Measurements from ENCODE around the gene NUFIP1. TPM values are rescaled to one million over a fixed set of nuclear protein-coding genes. Genes with fewer than 3 reads are reported as not detected.

NUFIP1 gene
- total RNA-seq, 3 donors from 2014 or later = 2.4 to 4.0 (median 3.3) TPM

GRCh38 chr13:45016792-45017425, 27.6 kb upstream of the NUFIP1 start:
- TF ChIP-seq POLR2AphosphoS5 (IDR thresholded peaks at IDR 0.05) (no peak), POLR2A (IDR thresholded peaks at IDR 0.05) (no peak)
- TF ChIP-seq, protein P1, sequence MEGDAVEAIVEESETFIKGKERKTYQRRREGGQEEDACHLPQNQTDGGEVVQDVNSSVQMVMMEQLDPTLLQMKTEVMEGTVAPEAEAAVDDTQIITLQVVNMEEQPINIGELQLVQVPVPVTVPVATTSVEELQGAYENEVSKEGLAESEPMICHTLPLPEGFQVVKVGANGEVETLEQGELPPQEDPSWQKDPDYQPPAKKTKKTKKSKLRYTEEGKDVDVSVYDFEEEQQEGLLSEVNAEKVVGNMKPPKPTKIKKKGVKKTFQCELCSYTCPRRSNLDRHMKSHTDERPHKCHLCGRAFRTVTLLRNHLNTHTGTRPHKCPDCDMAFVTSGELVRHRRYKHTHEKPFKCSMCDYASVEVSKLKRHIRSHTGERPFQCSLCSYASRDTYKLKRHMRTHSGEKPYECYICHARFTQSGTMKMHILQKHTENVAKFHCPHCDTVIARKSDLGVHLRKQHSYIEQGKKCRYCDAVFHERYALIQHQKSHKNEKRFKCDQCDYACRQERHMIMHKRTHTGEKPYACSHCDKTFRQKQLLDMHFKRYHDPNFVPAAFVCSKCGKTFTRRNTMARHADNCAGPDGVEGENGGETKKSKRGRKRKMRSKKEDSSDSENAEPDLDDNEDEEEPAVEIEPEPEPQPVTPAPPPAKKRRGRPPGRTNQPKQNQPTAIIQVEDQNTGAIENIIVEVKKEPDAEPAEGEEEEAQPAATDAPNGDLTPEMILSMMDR (IDR thresholded peaks at IDR 0.05) = no peak

DNA sequence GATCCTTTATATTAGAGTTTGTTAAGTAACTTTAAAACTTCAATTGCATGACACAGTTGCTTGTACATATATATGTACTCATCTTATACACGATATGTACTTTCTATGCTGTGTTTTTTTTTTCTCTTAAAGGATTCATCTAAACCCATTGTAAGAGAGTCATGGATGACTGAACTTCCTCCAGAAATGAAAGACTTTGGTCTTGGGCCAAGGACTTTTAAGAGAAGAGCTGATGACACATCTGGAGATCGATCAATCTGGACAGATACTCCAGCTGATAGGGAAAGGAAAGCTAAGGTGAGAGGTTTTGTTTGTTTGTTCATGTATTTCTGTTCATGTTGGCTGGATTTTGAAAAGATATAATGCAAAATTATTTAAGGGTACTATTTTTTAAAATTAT, 26.0 kb upstream of the NUFIP1 start:
- Histone ChIP-seq H3K9me3 (no peaks in the 10 kb centered on the region), H3K4me3 (no peak overlapping the region), H3K27ac (no peak overlapping the region), H3K27me3 (no peaks in the 10 kb centered on the region), H3K4me1 (no peaks in the 10 kb centered on the region), H3K36me3 (no peaks in the 10 kb centered on the region)
- TF ChIP-seq POLR2A (IDR thresholded peaks at IDR 0.05) (no peak), POLR2AphosphoS5 (IDR thresholded peaks at IDR 0.05) (no peak)
- TF ChIP-seq, protein P1 (IDR thresholded peaks at IDR 0.05) = no peak
- no peak for DNase-seq (ENCODE audit: low spot score in 2 of 2)
- intact Hi-C loops (cut with DNase I; ENCODE audit: low total_unique reads) = no loop called here

More at GRCh38 chr13:45016792-45017425, 27.6 kb upstream of the NUFIP1 start:
- Histone ChIP-seq H3K27ac (no peak overlapping the region), H3K9me3 (no peaks in the 10 kb centered on the region), H3K36me3 (no peaks in the 10 kb centered on the region), H3K27me3 (no peaks in the 10 kb centered on the region), H3K4me1 (no peaks in the 10 kb centered on the region), H3K4me3 (no peak overlapping the region)
- no peak for DNase-seq (ENCODE audit: low spot score in 2 of 2)
- intact Hi-C loops (cut with DNase I; ENCODE audit: low total_unique reads) = no loop called here

- TF ChIP-seq, protein P1 (IDR thresholded peaks at IDR 0.05) = no peak
- TF ChIP-seq POLR2AphosphoS5 (IDR thresholded peaks at IDR 0.05) (no peak), POLR2A (IDR thresholded peaks at IDR 0.05) (no peak)
- H3K4me3 ChIP-seq = no peak overlapping the region
- no peak overlapping the region for H3K27ac ChIP-seq
- H3K4me1 ChIP-seq = no peaks in the 10 kb centered on the region
- intact Hi-C loops (cut with DNase I; ENCODE audit: low total_unique reads) = no loop called here
- no peak for DNase-seq (ENCODE audit: low spot score in 2 of 2)
- H3K9me3 ChIP-seq = no peaks in the 10 kb centered on the region
- peaks cover 5% of the 10 kb centered on the region for H3K36me3 ChIP-seq
- no peaks in the 10 kb centered on the region for H3K27me3 ChIP-seq
Observed at GRCh38 chr13:45011198-45011597, 21.9 kb upstream of the NUFIP1 start.

DNA sequence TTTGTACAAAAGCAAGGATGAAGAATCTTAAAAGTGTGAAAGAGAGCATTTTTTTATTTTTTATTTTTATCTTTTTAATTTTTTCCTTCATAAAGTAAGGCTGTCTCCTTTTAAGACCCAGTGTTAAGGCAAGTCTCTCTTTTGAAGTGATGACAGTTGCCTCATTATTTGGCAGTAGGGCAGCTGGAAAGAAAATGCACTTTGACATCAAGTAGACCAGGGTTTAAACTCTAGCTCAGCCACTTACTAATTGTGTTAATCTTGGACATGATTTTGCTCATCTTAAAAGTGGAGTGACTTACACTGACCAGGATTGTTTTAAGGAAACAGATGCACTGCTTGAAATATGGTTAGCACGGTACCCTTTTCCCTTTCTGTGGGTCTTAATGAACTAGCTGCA, 18.6 kb upstream of the NUFIP1 start:
- intact Hi-C loops (cut with DNase I; ENCODE audit: low total_unique reads) = no loop called here
- Histone ChIP-seq H3K27ac (no peak overlapping the region), H3K9me3 (no peaks in the 10 kb centered on the region), H3K4me3 (no peak overlapping the region), H3K4me1 (no peaks in the 10 kb centered on the region), H3K27me3 (no peaks in the 10 kb centered on the region), H3K36me3 (peaks cover 5% of the 10 kb centered on the region)
- no peak for DNase-seq (ENCODE audit: low spot score in 2 of 2)
- TF ChIP-seq POLR2AphosphoS5 (IDR thresholded peaks at IDR 0.05) (no peak), POLR2A (IDR thresholded peaks at IDR 0.05) (no peak)
- TF ChIP-seq, protein P1 (IDR thresholded peaks at IDR 0.05) = no peak

- TF ChIP-seq, protein P1 (IDR thresholded peaks at IDR 0.05) = no peak
- TF ChIP-seq POLR2A (IDR thresholded peaks at IDR 0.05) (no peak), POLR2AphosphoS5 (IDR thresholded peaks at IDR 0.05) (no peak)
- Histone ChIP-seq H3K27me3 (no peaks in the 10 kb centered on the region), H3K27ac (no peak overlapping the region), H3K9me3 (no peaks in the 10 kb centered on the region), H3K4me3 (no peak overlapping the region), H3K36me3 (peaks cover 7% of the 10 kb centered on the region), H3K4me1 (no peaks in the 10 kb centered on the region)
- DNase-seq (ENCODE audit: low spot score in 2 of 2) = no peak
- intact Hi-C loops (cut with DNase I; ENCODE audit: low total_unique reads) = no loop called here
Observed at GRCh38 chr13:45007225-45007624, 18.0 kb upstream of the NUFIP1 start.

Data from breast epithelium (tissue), 4 donors.